SK-MEL-5 (cell line): ENCODE measurements around the gene CUX1. TPM values are rescaled to one million over a fixed set of nuclear protein-coding genes. Genes with fewer than 3 reads are reported as not detected.

ENCODE experiments used
- DNase-seq: peaks from one replicate; pipeline ENCODE4 v3.0.0-alpha.2; 2016; ENCODE audit warnings: low read depth, low spot score
- in situ Hi-C: cut with HindIII; loops from 2 replicates; pipeline ENCODE4 v1.10.0; 2016; ENCODE audit warnings: low sequenced_read_pairs, high pct_unique_total_duplicates, low pct_unique_long_range_greater_than_20kb
- total RNA-seq: library from RNA; depleted of rRNA; stranded (reverse); fragments of >200 nt; shearing (Covaris generic); gene quantifications from 2 replicates; pipeline ENCODE4 v1.2.3, GENCODE V29; 2014

CUX1 gene
- total RNA-seq, 1 experiment from 2014 or later = 43.6 TPM

GRCh38 chr7:101933688-101934121, 116.3 kb downstream of the CUX1 start:
- in situ Hi-C loops = no loop called here
- DNase-seq = no peak

- in situ Hi-C loops = no loop called here
- DNase-seq = no peak
These were observed 117.2 kb downstream of the CUX1 start for GRCh38 chr7:101934618-101935017.

GRCh38 chr7:101935521-101936141, 118.2 kb downstream of the CUX1 start:
- in situ Hi-C loops = no loop called here

GRCh38 chr7:101936223-101936610, 118.8 kb downstream of the CUX1 start:
- DNase-seq = no peak
- in situ Hi-C loops = no loop called here

More at GRCh38 chr7:101935521-101936141, 118.2 kb downstream of the CUX1 start:
- DNase-seq = no peak

GRCh38 chr7:101936611-101937231, 119.3 kb downstream of the CUX1 start:
- in situ Hi-C loops = no loop called here
- no peak for DNase-seq

GRCh38 chr7:101937717-101938514, 120.5 kb downstream of the CUX1 start:
- in situ Hi-C loops = no loop called here
- DNase-seq = no peak

- DNase-seq = no peak
These were observed 121.8 kb downstream of the CUX1 start for GRCh38 chr7:101939136-101939695.

GRCh38 chr7:101940151-101940550, 122.7 kb downstream of the CUX1 start:
- in situ Hi-C loops = no loop called here
- DNase-seq = no peak

More at GRCh38 chr7:101939136-101939695, 121.8 kb downstream of the CUX1 start:
- in situ Hi-C loops = no loop called here

GRCh38 chr7:101940830-101941229, 123.4 kb downstream of the CUX1 start:
- in situ Hi-C loops = no loop called here
- no peak for DNase-seq

GRCh38 chr7:101941481-101942383, 124.3 kb downstream of the CUX1 start:
- in situ Hi-C loops = no loop called here
- DNase-seq = no peak

- in situ Hi-C loops = no loop called here
- DNase-seq = no peak
These were observed 125.3 kb downstream of the CUX1 start for GRCh38 chr7:101942603-101943210.

GRCh38 chr7:101943306-101943705, 125.9 kb downstream of the CUX1 start:
- in situ Hi-C loops = no loop called here
- DNase-seq = no peak

- in situ Hi-C loops = no loop called here
These were observed 126.6 kb downstream of the CUX1 start for GRCh38 chr7:101943889-101944600.

GRCh38 chr7:101944611-101945010, 127.2 kb downstream of the CUX1 start:
- no peak for DNase-seq
- in situ Hi-C loops = no loop called here

More at GRCh38 chr7:101943889-101944600, 126.6 kb downstream of the CUX1 start:
- DNase-seq = no peak

GRCh38 chr7:101945034-101945758, 127.8 kb downstream of the CUX1 start:
- in situ Hi-C loops = no loop called here
- no peak for DNase-seq

GRCh38 chr7:101947899-101948298, 130.5 kb downstream of the CUX1 start:
- no peak for DNase-seq
- in situ Hi-C loops = no loop called here
